NCI-H774 (cell line): ENCODE measurements around the gene PKD2.
A peak's percentile ranks its signal among the peaks of the same experiment; 100 is the strongest.
"Not testable (repeated sequence)": the region's sequence is repeated elsewhere in the genome, so short reads cannot be mapped to it uniquely, and the experiment has no call there.

Experiments
- DNase-seq: peaks from one replicate; lab custom pipeline; 2025; lab: John Stamatoyannopoulos, UW

The PKD2 gene

GRCh38 chr4:87986508-87986907, 20.9 kb upstream of the PKD2 start:
- no peak for DNase-seq

GRCh38 chr4:87989765-87990164, 17.7 kb upstream of the PKD2 start:
- DNase-seq = no peak

- DNase-seq = no peak
Measured at GRCh38 chr4:87995435-87995834, 12.0 kb upstream of the PKD2 start.

GRCh38 chr4:87999191-87999691, 8.2 kb upstream of the PKD2 start:
- not testable (repeated sequence) for DNase-seq

- no peak for DNase-seq
Measured at GRCh38 chr4:88001871-88002270, 5.6 kb upstream of the PKD2 start.

- DNase-seq = peak; percentile 4
Measured at GRCh38 chr4:88002786-88003185, 4.6 kb upstream of the PKD2 start.

GRCh38 chr4:88003261-88003660, 4.2 kb upstream of the PKD2 start:
- no peak for DNase-seq

DNA sequence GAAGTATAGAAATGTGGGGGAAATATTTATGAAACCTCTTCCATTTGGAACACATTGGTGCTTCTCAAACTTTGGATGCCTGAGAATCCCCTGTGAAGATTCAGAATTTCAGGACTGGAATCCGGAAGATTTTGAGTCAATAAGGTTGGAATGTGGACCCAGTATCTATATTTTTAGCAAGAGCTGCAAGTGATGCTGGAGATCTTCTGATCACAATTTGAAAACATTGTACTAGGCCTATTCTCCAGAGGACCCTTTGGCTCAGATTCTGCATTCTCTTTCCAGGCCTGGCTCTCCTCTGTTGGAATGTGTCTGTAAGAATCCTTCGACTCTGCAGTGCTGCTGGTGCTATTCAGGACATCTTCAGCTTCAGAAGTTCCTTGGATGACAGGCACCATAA, 2.4 kb upstream of the PKD2 start:
- no peak for DNase-seq

DNA sequence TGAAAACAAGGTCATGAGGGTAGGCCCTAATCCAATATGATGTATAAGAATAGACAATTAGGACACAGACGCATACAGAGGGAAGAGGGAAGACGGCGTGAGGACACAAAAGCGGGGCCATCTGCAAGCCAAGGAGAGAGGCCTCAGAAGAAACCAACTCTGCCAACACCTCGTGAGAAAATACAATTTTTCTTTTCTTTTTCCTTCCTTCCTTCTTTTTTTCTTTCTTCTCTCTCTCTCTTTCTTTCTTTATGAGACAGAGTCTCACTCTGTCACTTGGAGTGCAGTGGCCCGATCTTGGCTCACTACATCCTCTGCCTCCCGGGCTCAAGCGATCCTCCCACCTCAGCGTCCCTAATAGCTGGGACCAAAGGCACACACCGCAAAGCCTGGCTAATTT, 1.5 kb upstream of the PKD2 start:
- no peak for DNase-seq

DNA sequence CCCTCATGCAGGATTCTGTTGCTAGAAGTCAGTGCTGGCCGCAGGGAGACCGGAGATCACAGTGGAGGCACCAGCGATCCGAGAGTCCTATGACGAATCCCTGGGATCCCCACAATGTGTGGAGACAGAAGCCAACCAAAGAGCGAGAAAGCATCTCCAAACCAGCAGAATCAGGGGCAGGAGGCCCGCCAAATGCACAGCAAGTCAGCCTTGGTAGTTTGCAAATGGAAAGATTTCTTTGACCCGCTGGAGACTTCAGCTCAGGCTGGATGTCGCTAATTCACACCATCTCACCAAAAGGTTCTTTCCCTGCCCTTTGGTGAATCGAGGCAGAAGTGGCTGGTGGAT, 505 bp upstream of the PKD2 start:
- no peak for DNase-seq

- no peak for DNase-seq
Measured at GRCh38 chr4:88008122-88008742, 797 bp downstream of the PKD2 start.

DNA sequence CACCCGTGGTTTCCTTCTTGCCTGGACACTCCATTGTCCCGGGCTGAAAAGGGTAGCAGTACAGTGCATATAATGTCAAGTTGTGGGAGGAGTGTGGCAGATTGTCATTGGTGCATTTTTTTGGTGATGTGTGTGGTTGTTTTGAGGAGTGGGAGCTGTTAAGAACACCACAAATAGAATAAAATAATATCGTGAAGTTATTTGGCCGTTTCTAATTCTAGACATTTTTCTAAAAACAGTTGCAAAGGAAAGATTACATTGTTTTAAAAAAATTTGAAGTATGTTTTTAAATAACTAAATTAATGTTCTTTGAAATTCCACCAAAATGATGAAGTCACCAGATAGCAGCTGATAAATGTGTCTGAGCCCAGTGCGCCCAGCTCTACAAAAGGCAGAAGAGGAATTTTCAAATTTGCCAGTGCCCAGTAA, 1.3 kb downstream of the PKD2 start:
- no peak for DNase-seq

- DNase-seq = no peak
Measured at GRCh38 chr4:88009871-88010270, 2.4 kb downstream of the PKD2 start.

GRCh38 chr4:88010966-88011365, 3.5 kb downstream of the PKD2 start:
- no peak for DNase-seq

DNA sequence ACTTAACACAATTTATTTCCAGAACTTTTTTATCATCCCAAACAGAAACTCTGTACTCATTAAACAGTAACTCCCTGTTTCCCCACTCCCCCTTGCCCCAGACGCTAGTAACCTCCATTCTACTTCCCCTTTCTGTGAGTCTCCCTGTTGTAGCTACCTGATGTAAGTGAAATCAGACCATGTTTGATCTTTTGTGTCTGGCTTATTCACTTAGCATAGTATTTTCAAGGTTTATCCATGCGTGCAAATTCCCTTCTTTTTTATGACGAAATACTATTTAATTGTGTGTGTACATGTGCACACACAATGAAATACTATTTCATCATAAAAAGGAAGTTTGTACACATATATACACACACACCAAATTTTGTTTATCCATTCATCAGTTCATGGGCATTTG, 5.2 kb downstream of the PKD2 start:
- no peak for DNase-seq

- DNase-seq = no peak
Measured at GRCh38 chr4:88014386-88014905, 7.0 kb downstream of the PKD2 start.

- no peak for DNase-seq
Measured at GRCh38 chr4:88015659-88016295, 8.3 kb downstream of the PKD2 start.

- DNase-seq = no peak
Measured at GRCh38 chr4:88017516-88018297, 10.3 kb downstream of the PKD2 start.

- no peak for DNase-seq
Measured at GRCh38 chr4:88018466-88018865, 11.0 kb downstream of the PKD2 start.

DNA sequence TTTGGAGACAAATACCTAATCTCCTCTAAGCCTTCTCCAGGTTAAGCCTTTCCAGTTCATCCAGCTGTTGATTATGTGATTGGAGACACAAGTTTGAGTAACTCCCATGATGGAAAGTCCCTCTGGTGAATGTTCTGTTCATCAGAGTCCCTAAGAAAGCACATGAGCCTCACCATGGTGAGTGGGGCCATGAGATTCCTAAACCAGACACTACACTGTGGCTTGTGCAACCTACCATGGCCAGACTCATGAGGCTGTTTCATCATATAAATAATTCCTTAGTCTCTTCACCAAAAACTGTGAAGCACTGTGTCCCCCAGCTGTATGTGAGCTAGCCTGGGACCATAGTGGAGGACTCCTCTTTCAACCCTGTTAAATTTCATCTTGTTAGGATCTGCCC, 14.4 kb downstream of the PKD2 start:
- no peak for DNase-seq

DNA sequence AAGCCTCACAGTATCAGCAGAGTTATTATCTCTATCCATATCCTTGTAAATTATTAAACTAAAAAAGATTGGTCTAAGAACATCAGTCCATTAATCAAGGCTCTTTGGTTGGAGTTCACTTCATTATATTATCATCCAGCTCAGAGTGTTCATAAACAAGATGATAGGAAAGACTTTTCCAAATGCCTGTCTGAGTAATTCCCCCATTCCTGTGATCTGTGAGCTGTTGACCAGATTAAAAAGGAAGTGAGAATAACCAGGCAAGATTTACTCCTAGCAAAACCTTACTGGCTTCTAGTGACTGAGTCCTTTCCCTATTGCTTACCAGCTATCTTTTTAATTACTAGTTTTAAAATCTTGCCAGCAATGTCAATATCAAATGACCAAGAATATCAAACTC, 14.9 kb downstream of the PKD2 start:
- no peak for DNase-seq

DNA sequence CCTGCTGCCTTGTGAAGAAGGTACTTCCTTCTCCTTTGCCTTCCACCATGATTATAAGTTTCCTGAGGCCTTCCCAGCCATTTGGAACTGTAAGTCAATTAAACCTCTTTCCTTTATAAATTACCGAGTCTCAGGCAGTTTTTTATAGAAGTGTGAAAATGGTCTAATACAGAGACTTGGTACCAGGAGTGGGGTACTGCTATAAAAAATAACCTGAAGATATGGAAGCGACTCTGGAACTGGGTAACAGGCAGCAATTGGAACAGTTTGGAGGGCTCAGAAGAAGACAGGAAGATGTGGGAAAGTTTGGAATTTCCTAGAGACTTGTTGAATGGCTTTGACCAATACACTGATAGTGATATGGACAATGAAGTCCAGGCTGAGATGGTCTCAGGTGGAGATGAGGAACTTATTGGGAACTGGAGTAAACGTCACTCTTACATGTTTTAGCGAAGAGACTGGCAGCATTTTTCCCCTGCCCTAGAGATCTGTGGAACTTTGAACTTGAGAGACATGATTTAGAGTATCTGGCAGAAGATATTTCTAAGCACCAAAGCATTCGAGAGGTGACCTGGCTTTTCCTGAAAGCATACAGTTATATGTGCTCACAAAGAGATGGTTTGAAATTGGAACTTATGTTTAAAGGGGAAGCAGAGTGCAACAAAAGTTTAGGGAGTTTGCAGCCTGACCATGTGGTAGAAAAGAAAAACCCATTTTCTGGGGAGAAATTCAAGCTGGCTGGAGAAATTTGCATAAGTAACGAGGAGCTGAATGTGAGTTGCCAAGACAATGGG, 18.6 kb downstream of the PKD2 start:
- not testable (repeated sequence) for DNase-seq
